ENCODE results near the gene P4HA1. TPM values are rescaled to one million over a fixed set of nuclear protein-coding genes. Genes with fewer than 3 reads are reported as not detected.
"Not testable (repeated sequence)": the region's sequence is repeated elsewhere in the genome, so short reads cannot be mapped to it uniquely, and the experiment has no call there.

Gene P4HA1
- total and polyA plus RNA-seq, 3 experiments from 2014 or later = 23.3 to 31.9 (median 28.7) TPM

GRCh38 chr10:73018632-73019031, 78.0 kb downstream of the P4HA1 start:
- POLR2A ChIA-PET = no interaction called here
- no peak for DNase-seq
- no peaks in the 10 kb centered on the region for H3K9me3 ChIP-seq (ENCODE audit: low read length)
- CTCF ChIA-PET = no interaction called here
- H3K27me3 ChIP-seq (ENCODE audit: insufficient read depth, low read length, poor library complexity, severe bottlenecking) = no peaks in the 10 kb centered on the region
- H3K4me3 ChIP-seq (ENCODE audit: low read length) = no peak overlapping the region
- H3K36me3 ChIP-seq (ENCODE audit: insufficient read depth, low read length) = peaks cover 7% of the 10 kb centered on the region
- H3K27ac ChIP-seq (ENCODE audit: low read depth, low read length) = no peak overlapping the region
- Mint-ChIP-seq H3K36me3 (peaks cover 4 to 70% (median 22%) of the 10 kb centered on the region in 3 donors), H3K27ac (peak overlapping the region in 1 of 8 donors; percentile 50), H3K4me1 (peaks cover 9 to 17% (median 16%) of the 10 kb centered on the region in 3 donors), H3K4me3 (no peak overlapping the region), H3K27me3 (peaks cover 0 to 2% of the 10 kb centered on the region in 2 donors), H3K9me3 (no peaks in the 10 kb centered on the region)
- H3K4me1 ChIP-seq (ENCODE audit: insufficient read depth, low read length) = no peaks in the 10 kb centered on the region

- peaks cover 10% of the 10 kb centered on the region for H3K36me3 ChIP-seq (ENCODE audit: insufficient read depth, low read length)
Observed at GRCh38 chr10:73017955-73018480, 78.6 kb downstream of the P4HA1 start.

GRCh38 chr10:73015779-73016178, 80.9 kb downstream of the P4HA1 start:
- Histone ChIP-seq H3K9me3 (ENCODE audit: low read length) (no peaks in the 10 kb centered on the region), H3K27me3 (ENCODE audit: insufficient read depth, low read length, poor library complexity, severe bottlenecking) (no peaks in the 10 kb centered on the region), H3K4me3 (ENCODE audit: low read length) (no peak overlapping the region), H3K27ac (ENCODE audit: low read depth, low read length) (no peak overlapping the region), H3K36me3 (ENCODE audit: insufficient read depth, low read length) (peaks cover 11% of the 10 kb centered on the region), H3K4me1 (ENCODE audit: insufficient read depth, low read length) (no peaks in the 10 kb centered on the region)
- Mint-ChIP-seq H3K4me3 (no peak overlapping the region), H3K27me3 (peaks cover 0 to 2% of the 10 kb centered on the region in 2 donors), H3K27ac (peak overlapping the region in 1 of 8 donors; percentile 16), H3K36me3 (peaks cover under 1 to 70% (median 29%) of the 10 kb centered on the region in 3 donors), H3K9me3 (no peaks in the 10 kb centered on the region), H3K4me1 (peaks cover 2 to 8% (median 6%) of the 10 kb centered on the region in 3 donors)
- no peak for DNase-seq
- ChIA-PET CTCF (no interaction called here), POLR2A (no interaction called here)

More at GRCh38 chr10:73017955-73018480, 78.6 kb downstream of the P4HA1 start:
- peaks cover 6 to 16% (median 13%) of the 10 kb centered on the region in 3 donors for H3K4me1 Mint-ChIP-seq
- no peaks in the 10 kb centered on the region for H3K9me3 Mint-ChIP-seq
- peaks cover 4 to 70% (median 22%) of the 10 kb centered on the region in 3 donors for H3K36me3 Mint-ChIP-seq
- CTCF ChIA-PET = no interaction called here
- Histone ChIP-seq H3K9me3 (ENCODE audit: low read length) (no peaks in the 10 kb centered on the region), H3K4me1 (ENCODE audit: insufficient read depth, low read length) (no peaks in the 10 kb centered on the region), H3K4me3 (ENCODE audit: low read length) (no peak overlapping the region), H3K27me3 (ENCODE audit: insufficient read depth, low read length, poor library complexity, severe bottlenecking) (no peaks in the 10 kb centered on the region), H3K27ac (ENCODE audit: low read depth, low read length) (no peak overlapping the region)
- DNase-seq = no peak
- H3K4me3 Mint-ChIP-seq = no peak overlapping the region
- POLR2A ChIA-PET = no interaction called here
- peaks cover 0 to 2% of the 10 kb centered on the region in 2 donors for H3K27me3 Mint-ChIP-seq
- H3K27ac Mint-ChIP-seq = no peak overlapping the region

- H3K36me3 ChIP-seq (ENCODE audit: insufficient read depth, low read length) = no peaks in the 10 kb centered on the region
- no peaks in the 10 kb centered on the region for H3K27me3 Mint-ChIP-seq
- no peak overlapping the region for H3K27ac ChIP-seq (ENCODE audit: low read depth, low read length)
- H3K9me3 Mint-ChIP-seq = peaks cover 0 to 2% (median 0%) of the 10 kb centered on the region in 5 donors
- H3K36me3 Mint-ChIP-seq = peaks cover 0 to 42% (median 18%) of the 10 kb centered on the region in 3 donors
- H3K27me3 ChIP-seq (ENCODE audit: insufficient read depth, low read length, poor library complexity, severe bottlenecking) = no peaks in the 10 kb centered on the region
- H3K4me3 ChIP-seq (ENCODE audit: low read length) = no peak overlapping the region
- POLR2A ChIA-PET = no interaction called here
- no peak for DNase-seq
- no peaks in the 10 kb centered on the region for H3K9me3 ChIP-seq (ENCODE audit: low read length)
- no peak overlapping the region for H3K4me3 Mint-ChIP-seq
- H3K27ac Mint-ChIP-seq = no peak overlapping the region
- no peaks in the 10 kb centered on the region for H3K4me1 Mint-ChIP-seq
- H3K4me1 ChIP-seq (ENCODE audit: insufficient read depth, low read length) = no peaks in the 10 kb centered on the region
- CTCF ChIA-PET = no interaction called here
Observed at GRCh38 chr10:73003822-73004221, 92.8 kb downstream of the P4HA1 start.

GRCh38 chr10:73000973-73001372, 95.7 kb downstream of the P4HA1 start:
- POLR2A ChIA-PET = interaction anchor here (0.7 kb wide), 1 partner anchor 957 kb away, joined by 3 read pairs; no protein-coding TSS in a partner anchor

GRCh38 chr10:72997099-72997498, 99.6 kb downstream of the P4HA1 start:
- Histone ChIP-seq H3K36me3 (ENCODE audit: insufficient read depth, low read length) (no peaks in the 10 kb centered on the region), H3K4me1 (ENCODE audit: insufficient read depth, low read length) (no peaks in the 10 kb centered on the region), H3K27ac (ENCODE audit: low read depth, low read length) (no peak overlapping the region), H3K27me3 (ENCODE audit: insufficient read depth, low read length, poor library complexity, severe bottlenecking) (no peaks in the 10 kb centered on the region), H3K9me3 (ENCODE audit: low read length) (no peaks in the 10 kb centered on the region), H3K4me3 (ENCODE audit: low read length) (no peak overlapping the region)
- ChIA-PET POLR2A (no interaction called here), CTCF (no interaction called here)
- Mint-ChIP-seq H3K36me3 (peaks cover 10 to 16% (median 12%) of the 10 kb centered on the region in 3 donors), H3K27ac (no peak overlapping the region), H3K4me1 (no peaks in the 10 kb centered on the region), H3K27me3 (no peaks in the 10 kb centered on the region), H3K9me3 (peaks cover 4 to 15% (median 9%) of the 10 kb centered on the region in 5 donors), H3K4me3 (no peak overlapping the region)
- no peak for DNase-seq

More at GRCh38 chr10:73000973-73001372, 95.7 kb downstream of the P4HA1 start:
- Histone ChIP-seq H3K4me3 (ENCODE audit: low read length) (no peak overlapping the region), H3K9me3 (ENCODE audit: low read length) (no peaks in the 10 kb centered on the region), H3K36me3 (ENCODE audit: insufficient read depth, low read length) (no peaks in the 10 kb centered on the region), H3K4me1 (ENCODE audit: insufficient read depth, low read length) (no peaks in the 10 kb centered on the region), H3K27me3 (ENCODE audit: insufficient read depth, low read length, poor library complexity, severe bottlenecking) (no peaks in the 10 kb centered on the region), H3K27ac (ENCODE audit: low read depth, low read length) (no peak overlapping the region)
- H3K4me3 Mint-ChIP-seq = no peak overlapping the region
- DNase-seq = no peak
- H3K4me1 Mint-ChIP-seq = no peaks in the 10 kb centered on the region
- peaks cover 4 to 7% (median 6%) of the 10 kb centered on the region in 5 donors for H3K9me3 Mint-ChIP-seq
- CTCF ChIA-PET = interaction anchor here (0.5 to 1.0 kb wide), 2 partner anchors 11 to 544 kb away, joined by 3 read pairs; no protein-coding TSS in a partner anchor
- no peaks in the 10 kb centered on the region for H3K27me3 Mint-ChIP-seq
- peaks cover 5 to 20% (median 13%) of the 10 kb centered on the region in 3 donors for H3K36me3 Mint-ChIP-seq
- H3K27ac Mint-ChIP-seq = no peak overlapping the region

GRCh38 chr10:72995459-72995858, 101.2 kb downstream of the P4HA1 start:
- H3K36me3 ChIP-seq (ENCODE audit: insufficient read depth, low read length); H3K4me3 Mint-ChIP-seq; POLR2A ChIA-PET; H3K27ac ChIP-seq (ENCODE audit: low read depth, low read length); H3K27me3 Mint-ChIP-seq; CTCF ChIA-PET; H3K4me1 ChIP-seq (ENCODE audit: insufficient read depth, low read length); H3K4me1 Mint-ChIP-seq; H3K9me3 ChIP-seq (ENCODE audit: low read length); DNase-seq; H3K27ac Mint-ChIP-seq; H3K4me3 ChIP-seq (ENCODE audit: low read length); H3K27me3 ChIP-seq (ENCODE audit: insufficient read depth, low read length, poor library complexity, severe bottlenecking): not testable (repeated sequence)
- Mint-ChIP-seq H3K36me3 (peaks cover 13 to 18% (median 13%) of the 10 kb centered on the region in 3 donors), H3K9me3 (peaks cover 4 to 15% (median 9%) of the 10 kb centered on the region in 5 donors)

- H3K4me1 ChIP-seq (ENCODE audit: insufficient read depth, low read length); H3K36me3 ChIP-seq (ENCODE audit: insufficient read depth, low read length); H3K27ac ChIP-seq (ENCODE audit: low read depth, low read length); H3K27me3 Mint-ChIP-seq; H3K9me3 Mint-ChIP-seq; H3K4me3 ChIP-seq (ENCODE audit: low read length); H3K9me3 ChIP-seq (ENCODE audit: low read length); H3K27ac Mint-ChIP-seq; H3K27me3 ChIP-seq (ENCODE audit: insufficient read depth, low read length, poor library complexity, severe bottlenecking); H3K4me3 Mint-ChIP-seq; DNase-seq; POLR2A ChIA-PET; CTCF ChIA-PET; H3K4me1 Mint-ChIP-seq: not testable (repeated sequence)
- H3K36me3 Mint-ChIP-seq = peaks cover 12 to 16% (median 13%) of the 10 kb centered on the region in 3 donors
Observed at GRCh38 chr10:72989771-72990170, 106.9 kb downstream of the P4HA1 start.

All from CD8-positive, alpha-beta memory T cell (primary cell).